Activated T-cell treated with anti-CD3 and anti-CD28 coated beads for 1 hour (primary cell): ENCODE data around the gene CRYGD.
"Not testable (repeated sequence)": the region's sequence is repeated elsewhere in the genome, so short reads cannot be mapped to it uniquely, and the experiment has no call there.

Source experiments
- DNase-seq: peaks from one replicate; pipeline ENCODE4 v3.0.0-alpha.2; 2020; ENCODE audit warnings: low read depth

The CRYGD gene

DNA sequence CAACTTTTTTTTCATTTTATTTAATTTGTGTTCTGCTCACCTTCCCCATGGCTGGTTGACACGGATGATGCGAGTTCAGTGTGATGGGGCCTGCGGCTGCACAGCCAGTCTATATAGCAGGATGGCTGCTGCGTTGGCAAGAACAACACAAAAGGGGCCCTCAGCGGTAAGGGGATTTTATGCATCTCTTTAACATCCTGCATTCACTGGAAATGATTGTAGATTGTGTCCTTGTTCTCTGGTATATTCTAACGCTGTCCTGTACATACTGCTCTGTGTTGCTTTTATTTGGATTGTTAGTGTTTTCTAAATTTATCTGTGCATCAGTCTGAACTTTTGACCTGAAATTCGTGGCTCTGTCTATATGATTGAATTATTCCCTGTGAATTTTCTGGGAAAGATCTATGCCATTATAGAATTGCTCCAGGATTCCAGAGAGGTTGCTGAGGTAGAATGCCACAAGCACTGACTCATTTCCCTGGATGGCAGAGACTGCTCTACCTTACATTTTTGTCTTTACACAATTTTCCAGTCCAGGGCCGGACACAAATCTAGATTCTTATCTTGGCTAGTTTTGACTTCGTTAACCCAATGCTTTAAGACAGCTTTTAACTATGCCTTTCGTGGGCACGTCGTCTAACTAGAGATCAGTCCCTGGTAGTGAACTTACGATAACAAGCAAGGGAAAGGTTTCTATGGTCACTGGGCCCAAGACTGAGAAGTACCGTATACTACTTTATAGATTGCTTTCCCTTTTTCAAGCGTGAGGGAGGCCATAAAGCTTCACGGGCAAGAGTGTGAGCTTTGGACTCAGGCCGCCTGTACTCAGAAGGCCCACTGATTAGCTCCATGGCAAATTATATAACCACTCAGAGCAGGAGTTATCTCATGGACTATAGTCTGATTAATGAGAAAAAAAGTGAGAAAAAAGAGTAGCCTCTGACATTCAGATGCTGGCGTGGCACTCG is 5.7 kb upstream of the CRYGD start, which contains the start of gene CRYGC:
CRYGC (minus strand) TSS at position 85 of the 968 bp plus-strand sequence; CDS start at position 49, 36 bp downstream.
- DNase-seq: no peak

DNA sequence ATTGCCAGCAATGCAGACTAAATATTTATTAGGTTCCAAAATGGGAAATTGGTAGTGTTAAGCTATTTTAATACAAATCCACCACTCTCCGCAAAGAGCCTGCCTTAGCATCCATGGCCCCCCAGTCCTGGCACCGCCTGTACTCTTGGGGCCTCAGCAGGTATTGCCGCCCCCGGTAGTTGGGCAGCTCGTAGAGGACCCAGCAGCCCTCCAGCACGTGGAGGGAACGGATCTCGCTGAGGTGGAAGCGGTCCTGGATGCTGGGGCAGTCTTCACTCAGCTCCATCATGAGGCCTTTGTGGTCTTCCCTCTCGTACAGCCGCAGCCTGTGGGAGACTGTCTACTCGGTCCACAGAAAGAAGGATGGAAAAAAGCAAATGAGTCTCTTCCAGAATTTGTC is 3.8 kb upstream of the CRYGD start:
- DNase-seq: no peak

DNA sequence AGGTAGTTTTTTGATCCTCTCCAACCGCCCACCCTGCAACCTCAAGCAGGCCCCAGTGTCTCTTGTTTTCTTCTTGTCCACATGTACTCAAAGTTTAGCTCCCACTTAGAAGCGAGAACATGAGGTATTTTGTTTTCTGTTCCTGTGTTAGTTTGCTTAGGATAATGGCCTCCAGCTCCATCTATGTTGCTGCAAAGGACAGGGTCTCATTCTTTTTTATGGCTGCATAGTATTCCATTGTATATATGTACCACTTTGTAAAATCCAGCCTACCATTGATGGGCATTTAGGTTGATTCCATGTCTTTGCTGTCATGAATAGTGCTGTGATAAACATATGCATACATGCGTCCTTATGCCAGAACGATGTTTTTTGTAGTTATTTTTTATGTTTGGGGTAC is 2.8 kb upstream of the CRYGD start:
- no peak for DNase-seq

DNA sequence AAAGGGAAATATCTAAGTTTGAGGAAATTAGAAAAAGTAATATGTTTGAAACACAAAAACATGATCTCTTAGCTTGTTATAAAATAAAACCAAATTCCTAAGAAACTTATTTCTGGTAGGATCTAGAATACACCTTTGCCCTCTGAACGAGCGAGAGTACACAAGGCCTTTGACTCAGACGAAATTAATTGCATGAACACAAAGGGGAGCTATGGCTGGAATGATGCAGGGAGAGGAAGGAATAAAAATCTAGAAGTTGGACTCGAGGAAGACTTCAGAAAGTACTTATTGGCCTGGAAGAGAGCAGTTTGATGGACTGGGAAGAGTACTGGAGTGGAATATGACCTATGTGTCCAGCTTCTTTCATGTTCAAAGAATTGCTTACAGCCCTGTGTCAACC is 927 bp upstream of the CRYGD start:
- DNase-seq: no peak

DNA sequence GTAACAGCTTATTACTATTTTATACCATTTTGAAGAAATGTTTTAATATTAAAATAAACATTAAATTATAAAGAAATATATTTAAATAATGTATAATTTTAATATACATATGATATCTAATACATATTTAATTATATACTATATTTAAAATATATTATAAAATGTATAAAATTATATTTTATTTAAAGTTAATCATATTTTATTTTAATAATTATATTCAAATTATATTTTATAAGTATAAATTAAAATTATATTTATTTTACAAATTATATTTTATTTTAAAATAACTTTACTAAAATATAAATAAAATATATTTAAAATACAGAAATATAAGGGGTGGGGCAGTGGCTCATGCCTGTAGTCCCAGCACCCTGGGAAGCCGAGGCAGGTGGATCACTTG is 2.1 kb downstream of the CRYGD start:
- DNase-seq: no peak

DNA sequence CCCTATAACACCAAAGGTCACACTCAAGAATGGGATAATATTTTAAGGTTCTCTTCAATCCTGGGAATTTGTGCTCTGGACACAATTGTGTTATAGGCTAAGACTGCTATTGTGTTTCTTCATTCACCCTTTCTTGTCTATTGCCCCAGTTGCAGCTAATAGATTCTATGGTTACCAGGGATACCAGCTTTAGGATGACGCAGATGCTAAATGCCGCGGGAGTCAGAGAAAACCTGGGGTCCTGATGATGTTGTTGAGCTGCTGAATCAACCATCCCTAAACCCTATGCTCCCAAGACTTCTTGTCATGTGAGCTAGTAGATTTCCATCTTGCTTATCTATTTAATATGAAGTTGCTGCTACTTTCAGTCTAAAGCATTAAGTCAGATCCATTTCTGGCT is 5.4 kb downstream of the CRYGD start:
- no peak for DNase-seq

DNA sequence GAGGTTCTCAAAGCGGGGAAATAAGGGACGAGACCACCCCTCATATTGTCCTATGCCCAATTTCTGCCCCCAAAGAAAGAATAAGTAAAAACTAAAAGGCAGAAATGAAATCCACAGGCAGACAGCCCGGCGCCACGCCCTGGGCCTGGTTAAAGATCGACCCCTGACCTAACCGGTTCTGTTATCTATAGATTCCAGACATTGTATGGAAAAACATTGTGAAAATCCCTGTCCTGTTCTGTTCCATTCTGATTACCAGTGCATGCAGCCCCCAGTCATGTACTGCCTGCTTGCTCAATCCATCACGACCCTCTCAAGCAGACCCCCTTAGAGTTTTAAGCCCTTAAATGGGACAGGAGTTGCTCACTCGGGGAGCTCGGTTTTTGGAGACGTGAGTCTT is 6.9 kb downstream of the CRYGD start:
- not testable (repeated sequence) for DNase-seq

DNA sequence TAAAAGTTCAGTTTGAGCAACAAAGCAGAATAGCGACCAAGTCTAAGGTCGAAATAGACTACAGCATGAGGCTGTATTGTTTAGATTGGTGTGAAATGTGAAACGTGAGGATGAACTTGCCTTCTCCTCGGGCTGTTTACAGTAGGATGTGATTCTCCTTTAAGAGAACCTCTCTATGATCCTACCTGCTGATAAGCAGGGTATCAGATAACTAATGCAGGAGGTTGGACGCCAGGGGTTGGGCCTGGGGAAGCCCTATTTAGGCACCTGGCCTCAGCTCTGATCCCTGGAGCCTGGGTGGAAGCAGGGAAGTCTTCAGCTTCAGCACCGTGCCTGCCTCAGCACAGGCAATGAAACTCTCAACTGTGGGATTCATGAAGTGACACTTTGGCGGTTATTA is 11.4 kb downstream of the CRYGD start:
- no peak for DNase-seq

DNA sequence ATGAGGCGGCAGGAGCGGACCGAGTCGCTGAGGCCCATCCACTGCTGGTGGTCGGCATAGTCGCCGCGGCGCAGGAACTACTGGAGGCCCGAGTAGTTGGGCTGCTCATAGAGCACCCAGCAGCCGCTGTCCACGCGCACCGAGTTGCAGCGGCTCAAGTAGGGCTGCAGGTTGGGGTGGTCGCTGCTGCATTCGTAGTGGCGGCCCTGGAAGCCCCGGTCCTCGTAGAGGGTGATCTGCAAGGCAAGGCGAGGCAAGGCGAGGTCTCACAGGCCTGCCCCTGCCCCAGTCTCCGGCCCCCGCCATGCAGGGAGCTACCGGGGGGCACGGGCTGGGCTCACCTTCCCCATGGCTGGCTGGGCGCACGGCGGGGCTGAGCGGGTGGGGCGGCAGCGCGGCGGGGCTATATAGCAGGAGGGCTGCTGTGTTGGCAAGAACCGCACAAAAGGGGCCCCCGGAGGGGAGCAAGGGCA is 12.0 kb downstream of the CRYGD start:
- DNase-seq: not testable (repeated sequence)

DNA sequence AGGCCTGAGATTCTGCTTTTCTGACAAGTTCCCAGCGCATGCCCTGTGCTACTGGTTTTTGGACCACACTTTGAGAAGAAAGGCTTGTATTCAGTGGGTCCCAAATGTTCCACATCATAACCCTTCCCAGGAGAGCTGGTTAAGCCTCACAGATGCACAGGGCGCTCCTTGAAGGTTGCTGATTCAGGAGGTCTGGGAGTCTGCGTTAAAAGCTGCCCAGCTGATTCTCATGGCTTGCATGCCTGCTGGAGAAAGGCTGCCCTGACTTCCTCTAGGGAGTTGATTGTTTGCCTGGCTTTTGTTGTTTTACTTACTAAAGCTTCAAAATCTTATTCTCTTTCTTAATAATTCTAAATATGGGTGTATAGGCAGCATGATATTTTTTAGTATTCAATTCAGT is 20.7 kb downstream of the CRYGD start:
- DNase-seq: no peak

DNA sequence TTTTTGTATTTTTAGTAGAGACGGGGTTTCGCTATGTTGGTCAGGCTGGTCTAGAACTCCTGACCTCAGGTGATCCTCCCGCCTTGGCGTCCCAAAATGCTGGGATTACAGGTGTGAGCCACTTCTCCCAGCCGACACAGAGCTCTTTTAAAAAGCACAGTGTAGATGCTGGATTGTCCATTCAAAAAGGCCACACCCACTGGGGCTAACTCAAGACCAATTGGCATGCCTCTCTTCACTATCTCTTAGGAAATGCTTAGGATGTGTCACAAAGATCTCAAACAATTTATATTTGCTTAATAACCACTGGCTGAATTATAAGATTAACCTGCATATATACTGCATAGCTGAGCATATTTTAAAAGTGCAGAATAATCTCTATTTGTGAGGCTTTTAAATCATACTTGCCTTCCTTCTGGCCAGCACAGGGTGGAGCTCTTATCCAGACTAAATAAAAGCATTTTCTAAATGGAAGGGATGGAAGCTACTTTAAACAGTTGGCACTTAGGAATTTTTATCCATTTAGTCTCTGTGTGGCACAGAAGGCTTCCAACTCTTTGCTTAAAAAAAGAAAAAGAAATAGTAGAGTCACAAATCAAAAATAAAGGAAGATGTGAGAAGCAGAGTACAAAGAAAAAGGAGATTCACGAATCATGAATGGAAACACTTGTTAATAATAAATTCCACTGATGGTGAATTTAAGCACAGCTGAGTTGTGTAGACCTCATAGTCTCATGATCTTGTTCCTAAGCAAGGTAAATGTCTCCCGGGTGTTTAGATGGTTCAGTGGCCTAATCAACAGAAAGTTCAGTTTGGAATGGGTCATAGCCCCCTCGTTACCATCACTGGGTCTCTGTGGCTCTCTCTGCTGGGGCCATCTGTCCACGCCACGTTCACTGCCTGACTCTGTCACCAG is 22.4 kb downstream of the CRYGD start:
- DNase-seq: no peak

DNA sequence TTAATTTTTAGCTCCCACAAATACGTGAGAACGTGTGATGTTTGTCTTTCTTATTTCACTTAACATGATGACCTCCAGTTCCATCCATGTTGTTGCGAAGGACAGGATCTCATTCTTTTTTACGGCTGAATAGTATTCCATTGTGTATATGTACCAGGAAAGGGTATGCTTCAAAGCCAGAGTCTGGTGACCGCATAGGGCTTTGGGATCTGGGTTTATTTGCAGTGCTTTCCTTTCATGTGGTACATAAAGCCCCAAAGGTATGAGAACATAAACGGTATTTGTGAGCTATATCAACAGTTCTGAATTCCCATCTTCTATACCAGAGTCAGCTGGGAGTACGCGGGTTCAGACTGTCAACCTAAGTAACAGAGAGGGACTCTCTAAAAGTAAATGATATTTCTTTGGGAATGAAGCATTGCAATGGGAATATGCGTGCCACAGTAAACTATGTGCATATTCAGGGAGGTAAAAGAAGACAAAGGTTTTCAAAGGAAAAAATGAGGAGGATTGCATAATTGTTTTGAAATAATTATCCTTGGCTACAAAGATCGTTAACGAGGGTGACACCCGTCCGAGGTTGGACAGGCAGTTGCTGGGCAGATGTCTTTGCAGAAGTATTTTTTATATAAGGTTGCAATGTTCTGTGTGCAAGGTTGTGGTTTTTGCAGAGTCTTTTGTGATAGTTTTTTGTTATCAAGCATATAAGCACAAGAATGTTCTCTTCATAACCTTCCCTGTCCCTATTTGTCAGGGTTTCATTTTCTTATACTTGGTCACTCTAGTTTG is 24.4 kb downstream of the CRYGD start:
- DNase-seq: no peak

DNA sequence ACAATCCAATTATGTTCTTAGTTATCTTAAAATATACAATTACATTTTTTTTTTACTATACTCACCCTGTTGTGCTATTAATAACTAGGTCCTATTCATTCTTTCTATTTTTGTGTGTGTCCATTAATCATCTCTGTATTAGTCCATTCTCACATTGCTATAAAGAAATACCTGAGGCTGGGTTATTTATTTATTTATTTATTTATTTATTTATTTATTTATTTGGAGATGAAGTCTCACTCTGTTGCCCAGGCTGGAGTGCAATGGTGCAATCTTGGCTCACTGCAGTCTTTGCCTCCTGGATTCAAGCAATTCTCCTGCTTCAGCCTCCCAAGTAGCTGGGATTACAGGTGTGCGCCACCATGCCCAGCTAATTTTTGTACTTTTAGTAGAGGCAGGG is 25.6 kb downstream of the CRYGD start:
- not testable (repeated sequence) for DNase-seq

DNA sequence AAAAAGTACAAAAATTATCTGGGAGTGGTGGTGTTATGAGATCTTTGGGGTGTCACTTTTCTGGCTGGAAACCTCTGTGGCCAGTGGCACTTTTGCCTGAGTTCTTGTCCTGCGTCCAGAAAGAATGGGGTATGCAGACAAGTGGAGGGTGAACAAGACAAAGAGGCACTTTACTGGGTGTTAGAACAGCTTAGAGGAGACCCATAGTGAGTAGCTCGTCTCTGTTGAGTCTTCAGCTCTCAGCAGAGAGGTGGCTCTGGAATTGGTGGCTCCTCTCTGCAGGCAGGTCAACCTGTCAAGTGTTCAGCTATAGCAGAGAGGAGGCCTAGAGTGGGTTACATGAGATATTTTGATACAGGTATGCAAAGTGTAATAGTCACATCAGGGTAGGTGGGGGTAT is 26.1 kb downstream of the CRYGD start:
- no peak for DNase-seq

DNA sequence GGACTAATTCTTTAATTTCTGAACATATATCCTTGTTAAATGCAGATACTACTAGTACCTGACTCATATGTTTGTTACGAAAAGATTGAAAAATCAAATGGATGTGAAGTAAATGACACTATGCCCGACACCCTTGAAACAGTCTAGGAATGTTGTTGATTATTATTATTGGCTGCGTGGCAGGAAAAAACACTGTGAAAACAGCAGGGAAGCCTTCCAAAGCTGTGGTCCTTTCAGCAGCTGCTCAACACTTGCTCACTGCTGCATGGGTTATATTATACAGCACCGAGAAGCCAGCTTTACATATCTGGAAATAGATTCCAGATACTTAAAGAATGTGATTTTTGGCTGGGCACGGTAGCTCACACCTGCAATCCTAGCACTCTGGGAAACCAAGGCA is 26.5 kb downstream of the CRYGD start:
- no peak for DNase-seq

DNA sequence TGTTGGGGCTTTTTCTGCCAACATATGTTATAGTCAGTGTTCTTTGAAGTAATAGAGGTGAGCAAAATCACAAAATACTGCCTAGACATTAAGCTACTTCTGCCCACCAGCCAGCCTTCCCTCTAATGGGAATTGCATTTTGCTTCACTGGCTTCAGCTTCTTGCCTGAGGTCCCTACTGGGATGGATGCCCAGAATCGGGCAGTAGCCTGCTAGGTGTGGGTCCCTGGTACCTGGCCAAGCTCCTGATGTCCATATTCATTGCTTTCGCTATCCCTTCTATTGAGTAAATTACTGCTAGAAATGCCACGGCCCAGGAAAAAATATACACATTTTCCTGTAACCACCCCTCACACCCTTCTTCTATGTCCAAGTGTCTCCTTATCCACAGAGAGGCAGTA is 27.0 kb downstream of the CRYGD start:
- no peak for DNase-seq

DNA sequence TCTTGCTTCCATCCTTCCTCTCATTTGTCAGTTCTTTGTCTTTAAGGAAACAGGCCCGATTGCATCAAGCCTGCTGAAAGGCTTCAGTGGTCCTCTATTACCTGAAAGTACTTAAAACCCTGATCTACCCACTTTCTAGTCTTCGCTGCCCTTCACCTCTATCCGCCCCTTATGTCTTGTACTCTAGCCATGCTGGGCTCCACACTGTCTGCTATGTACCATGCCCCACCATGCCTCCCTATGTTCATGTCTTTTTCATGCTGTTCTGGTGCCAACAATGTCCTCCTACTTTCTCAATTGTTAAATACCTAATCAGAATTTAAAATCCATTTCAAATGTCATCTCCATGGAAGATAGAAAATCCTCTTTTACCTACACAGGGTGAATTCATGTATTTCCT is 28.2 kb downstream of the CRYGD start:
- no peak for DNase-seq

DNA sequence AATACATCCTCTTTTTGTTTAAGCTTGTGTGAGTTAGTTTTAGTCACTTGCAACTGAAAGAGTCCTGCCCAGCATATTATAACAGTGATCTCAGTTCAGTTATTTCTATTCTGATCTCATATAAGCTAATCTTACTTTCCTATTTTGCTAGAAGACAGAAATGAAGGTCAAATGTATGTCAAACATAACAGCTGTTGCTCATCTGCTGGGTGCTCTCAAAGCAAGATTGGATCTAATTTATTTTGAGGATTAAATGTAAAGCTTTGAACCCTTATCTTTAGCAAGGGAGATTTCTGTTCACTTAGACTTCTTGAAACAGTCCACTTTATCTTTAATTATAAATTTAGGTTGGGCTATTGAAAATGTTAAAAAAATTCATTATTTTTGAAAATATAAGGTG is 31.2 kb downstream of the CRYGD start:
- no peak for DNase-seq

DNA sequence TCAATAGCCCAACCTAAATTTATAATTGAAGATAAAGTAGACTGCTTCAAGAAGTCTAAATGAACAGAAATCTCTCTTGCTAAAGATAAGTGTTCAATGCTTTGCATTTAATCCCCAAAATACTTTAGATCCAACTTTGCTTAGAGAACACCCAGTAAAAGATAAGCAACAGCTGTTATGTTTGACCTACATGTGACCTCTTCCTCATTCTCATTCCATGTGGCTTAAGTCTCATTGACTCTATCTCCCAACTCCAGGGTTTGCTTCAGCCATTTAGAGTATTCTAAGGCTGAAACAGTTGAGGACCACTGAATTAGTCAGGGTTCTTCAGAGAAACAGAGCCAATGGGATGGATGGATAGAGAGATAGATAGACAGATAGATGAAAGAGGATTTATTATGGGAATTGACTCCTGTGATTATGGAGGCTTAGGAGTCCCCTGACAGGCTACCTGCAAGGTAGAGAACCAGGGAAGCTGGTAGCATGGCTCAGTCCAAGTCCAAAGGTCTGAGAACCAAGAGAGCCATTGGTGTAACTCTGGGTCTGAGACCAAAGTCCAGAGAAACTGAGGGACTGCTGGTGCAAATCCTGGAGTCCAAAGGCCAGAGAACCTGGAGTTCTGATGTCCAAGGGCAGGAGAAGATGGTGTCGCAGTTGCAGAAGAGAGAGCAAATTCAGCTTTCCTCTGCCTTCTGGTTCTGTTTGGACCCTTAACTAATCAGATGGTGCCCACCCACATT is 32.1 kb downstream of the CRYGD start:
- DNase-seq: no peak

DNA sequence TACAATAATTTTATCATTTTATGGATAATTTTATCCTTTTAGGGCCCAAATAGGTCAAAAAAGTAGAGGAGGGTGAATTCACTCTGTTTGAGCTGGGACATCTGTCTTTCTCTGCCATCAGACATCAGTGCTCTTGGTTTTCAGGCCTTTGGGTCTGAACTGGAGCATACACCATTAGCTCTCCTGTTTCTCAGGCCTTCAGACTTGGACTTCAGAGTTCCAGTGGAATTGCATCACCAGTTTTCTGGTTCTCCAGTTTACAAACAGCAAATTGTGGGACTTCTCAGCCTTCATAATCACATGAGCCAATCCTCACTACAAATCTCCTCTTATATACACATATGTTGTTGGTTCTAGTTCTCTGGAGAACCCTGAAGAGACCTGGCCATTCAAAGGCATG is 33.9 kb downstream of the CRYGD start:
- DNase-seq: no peak

DNA sequence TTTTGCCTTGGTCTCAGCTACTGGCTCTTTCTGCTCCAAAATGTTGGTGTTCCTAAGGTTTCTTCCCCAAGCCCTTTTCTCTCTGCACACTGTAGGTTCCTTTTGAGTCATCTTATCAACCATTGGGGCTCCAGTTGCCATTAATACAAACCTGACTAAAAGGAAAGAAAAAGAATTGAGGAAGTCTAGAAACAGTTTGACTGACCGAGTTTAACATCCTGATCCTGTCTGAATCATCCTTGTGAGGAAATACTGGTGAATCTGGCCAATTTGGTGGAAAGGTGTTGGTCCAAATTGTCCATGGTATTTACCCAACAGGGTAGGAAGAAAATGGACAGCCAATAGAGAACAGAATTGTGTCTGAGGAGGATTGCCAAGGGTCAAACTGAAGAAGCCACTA is 38.3 kb downstream of the CRYGD start:
- DNase-seq: no peak
